HG03025 (cell line): ENCODE data around the gene ELMOD3.
"Not testable (repeated sequence)": the region's sequence is repeated elsewhere in the genome, so short reads cannot be mapped to it uniquely, and the experiment has no call there.

ENCODE experiments used
- ATAC-seq: cut with Tn5 transposase; IDR thresholded peaks from one replicate; pipeline ENCODE4 v1.9.1; 2021; ENCODE audit warnings: mild to moderate bottlenecking, moderate library complexity; ENCODE audit not compliant: unreplicated experiment, low FRiP score

Gene ELMOD3

DNA sequence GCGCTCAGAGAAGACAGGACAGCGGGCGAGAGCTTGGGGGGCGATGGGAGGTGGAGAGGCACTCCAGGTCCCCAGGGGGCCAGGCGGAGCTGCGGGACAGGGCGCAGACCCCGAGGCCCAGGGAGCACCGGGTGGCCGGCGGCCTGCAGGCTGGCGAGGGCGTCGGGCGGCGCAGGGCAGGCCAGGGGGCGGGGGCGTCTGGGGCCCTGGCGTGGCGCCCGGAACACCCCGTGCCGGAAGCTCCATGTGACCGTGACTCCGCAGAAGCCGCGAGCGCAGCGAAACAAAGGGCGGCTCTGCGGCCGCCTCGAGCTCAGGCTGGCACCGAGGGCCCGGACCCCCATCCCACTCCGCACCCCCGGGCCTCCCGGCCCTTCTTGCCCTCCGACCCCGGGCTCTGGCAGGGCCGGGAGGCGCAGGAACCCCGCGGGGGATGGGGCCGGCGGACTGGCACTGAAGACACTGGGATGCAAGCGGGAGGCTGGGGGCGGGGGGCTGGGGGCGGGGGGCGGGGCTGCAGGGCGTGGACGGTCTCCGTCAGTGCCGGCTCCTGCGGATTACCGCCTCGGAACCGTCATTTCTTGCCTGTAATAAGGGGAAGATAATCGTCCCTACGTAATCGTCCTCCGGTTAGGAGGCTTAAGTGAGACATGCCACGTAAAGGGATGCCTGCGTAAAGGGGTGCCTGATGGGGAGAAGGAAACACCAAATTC is 83.1 kb downstream of the ELMOD3 start:
- peak; percentile 48 for ATAC-seq

DNA sequence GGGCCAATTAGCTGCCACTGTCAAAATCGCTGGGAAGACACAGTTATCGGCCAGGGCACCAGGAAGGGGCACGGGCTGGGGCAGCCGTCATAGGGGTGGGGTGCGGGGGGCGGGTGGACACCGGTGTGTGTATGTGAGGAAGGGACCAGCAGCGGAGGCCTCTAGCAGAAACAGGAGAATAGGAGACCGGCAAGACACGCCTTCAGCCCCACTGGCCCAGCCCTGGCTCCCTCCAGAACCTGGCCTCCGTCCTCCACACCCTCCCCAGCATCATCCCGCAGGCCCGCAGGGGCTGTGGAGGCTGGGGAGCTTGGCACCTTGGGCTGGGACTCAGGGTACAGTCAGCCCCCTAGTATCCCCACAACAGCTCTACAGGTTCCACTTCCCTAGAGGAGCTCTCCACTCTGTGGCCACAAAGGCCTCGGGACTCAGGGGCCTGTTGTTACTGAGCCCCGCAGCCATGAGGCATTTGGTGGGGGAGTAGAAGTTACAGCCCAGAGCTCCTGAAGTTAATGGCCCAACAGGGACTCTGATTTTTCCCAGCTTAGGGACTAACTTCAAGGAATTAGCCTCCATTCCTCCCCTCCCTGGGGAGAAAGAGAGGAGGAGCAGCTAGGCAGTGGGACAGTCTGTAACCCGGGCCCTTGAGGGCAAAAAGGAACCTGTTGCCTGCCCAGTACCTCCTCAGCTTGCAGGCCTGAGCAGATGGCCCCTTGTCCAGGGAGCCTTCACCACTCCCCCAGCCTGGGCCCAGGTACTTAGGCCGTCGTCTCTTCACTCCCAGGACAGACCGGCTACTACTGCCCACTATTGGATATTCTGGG is 83.8 kb downstream of the ELMOD3 start:
- peak; percentile 3 for ATAC-seq

DNA sequence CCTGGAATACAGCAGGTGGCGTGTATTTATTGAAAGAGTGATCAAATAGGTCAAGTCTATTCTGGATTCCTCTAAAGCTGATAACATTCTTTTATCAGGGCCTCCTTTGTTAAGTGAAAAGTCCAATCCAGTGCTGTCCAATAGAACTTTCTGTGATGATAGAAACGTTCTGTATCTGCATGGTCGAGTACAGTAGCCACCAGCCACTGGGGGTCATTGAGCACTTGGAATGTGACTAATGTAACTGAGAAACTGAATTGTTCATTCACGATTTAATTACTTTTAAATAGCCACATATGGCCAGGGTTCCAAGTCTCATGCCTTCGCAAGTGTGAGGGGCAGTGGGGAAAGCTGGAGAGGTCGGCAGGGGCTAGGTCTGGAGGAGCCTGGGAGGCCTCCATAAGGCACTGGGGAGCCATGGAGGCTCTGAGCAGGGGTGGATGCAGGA is 84.5 kb downstream of the ELMOD3 start:
- no peak for ATAC-seq

DNA sequence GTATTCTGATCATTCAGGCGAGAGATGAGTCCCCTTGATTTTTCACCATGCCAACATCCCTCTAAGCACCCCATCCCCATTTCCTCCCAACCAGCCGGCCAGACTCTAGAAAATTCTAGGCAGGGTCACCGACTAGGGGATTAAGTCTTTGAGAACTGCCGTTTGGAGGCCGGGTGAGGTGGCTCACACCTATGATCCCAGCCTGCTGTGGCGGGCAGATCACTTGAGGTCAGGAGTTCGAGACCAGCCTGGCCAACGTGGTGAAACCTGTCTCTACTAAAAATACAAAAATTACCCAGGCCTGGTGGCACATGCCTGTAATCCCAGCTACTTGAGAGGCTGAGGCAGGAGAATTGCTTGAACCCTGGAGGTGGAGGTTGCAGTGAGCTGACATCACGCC is 85.0 kb downstream of the ELMOD3 start:
- not testable (repeated sequence) for ATAC-seq

DNA sequence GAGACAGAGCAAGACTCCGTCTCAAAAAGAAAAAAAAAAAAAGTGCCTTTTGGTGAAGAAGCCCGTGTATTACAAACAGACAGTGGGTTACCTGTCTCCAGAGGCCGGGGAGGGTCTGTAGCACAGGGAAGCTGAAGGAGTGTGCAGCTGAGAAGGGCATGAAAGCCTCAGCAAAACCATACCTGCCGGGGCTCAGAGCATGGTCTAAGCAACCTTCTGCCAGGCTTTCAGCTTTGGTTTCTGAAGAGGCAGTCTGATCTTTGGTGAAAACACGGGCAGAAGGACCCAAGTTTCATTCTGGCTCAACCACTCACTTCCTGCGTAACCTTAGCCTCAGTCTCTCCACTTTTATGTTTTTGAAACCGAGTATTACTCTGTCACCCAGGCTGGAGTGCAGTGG is 85.4 kb downstream of the ELMOD3 start:
- ATAC-seq: no peak

DNA sequence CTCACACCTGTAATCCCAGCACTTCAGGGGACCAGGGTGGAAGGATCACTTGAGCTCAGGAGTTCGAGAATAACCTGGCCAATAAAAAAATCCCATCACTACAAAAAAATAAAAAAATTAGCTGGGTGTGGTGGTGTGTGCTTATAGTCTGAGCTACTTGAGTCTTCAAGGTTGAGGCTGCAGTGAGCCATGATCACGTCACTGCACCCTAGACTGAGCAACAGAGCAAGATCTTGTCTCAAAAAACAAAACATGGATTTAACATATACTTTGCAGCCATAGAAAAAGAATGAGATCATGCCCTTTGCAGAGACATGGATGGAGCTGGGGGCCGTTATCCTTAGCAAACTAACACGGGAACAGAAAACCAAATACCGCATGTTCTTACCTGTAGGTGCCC is 86.2 kb downstream of the ELMOD3 start:
- no peak for ATAC-seq
